H1 (cell line): ENCODE data around the gene CACUL1. TPM values are rescaled to one million over a fixed set of nuclear protein-coding genes. Genes with fewer than 3 reads are reported as not detected.
"Not testable (repeated sequence)": the region's sequence is repeated elsewhere in the genome, so short reads cannot be mapped to it uniquely, and the experiment has no call there.

ENCODE experiments used
- CTCF ChIA-PET: fragments of 300-600 bp; sonication (Branson Sonifier 250); formaldehyde crosslinking; loops from one replicate; lab custom pipeline; 2021; ENCODE audit not compliant: partially characterized antibody; lab: Charles Lee
- POLR2A ChIA-PET: fragments of 300-600 bp; sonication (Branson Sonifier 250); formaldehyde crosslinking; loops from one replicate; lab custom pipeline; 2021; ENCODE audit warnings: inconsistent platforms; ENCODE audit not compliant: partially characterized antibody; lab: Charles Lee
- DNase-seq, 2 experiments: peaks; one replicate each; pipeline versions ENCODE4 v3.0.0 to v3.0.0-alpha.2; 2010 to 2022; ENCODE audit warnings: low spot score in 2 of 2, low read depth in 1 of 2, mixed read lengths in 1 of 2
- FAIRE-seq: peaks from 2 replicates; lab custom pipeline; 2011; peaks lifted over from hg19 to GRCh38; lab: Jason Lieb, UNC
- H2AFZ ChIP-seq: 2 replicates; pipeline ENCODE4 v1.8.1; 2012; ENCODE audit warnings: low read length, inconsistent platforms
- H2AK5ac ChIP-seq: 2 replicates; pipeline ENCODE4 v1.6.1; 2013; ENCODE audit warnings: low read depth, low read length
- H2BK120ac ChIP-seq: replicated peaks from 2 replicates; pipeline ENCODE3; 2013; ENCODE audit warnings: low read depth, low read length, inconsistent platforms
- H2BK12ac ChIP-seq: 2 replicates; pipeline ENCODE4 v1.6.1; 2013; ENCODE audit warnings: low read depth, low read length
- H2BK15ac ChIP-seq: 2 replicates; pipeline ENCODE4 v1.6.1; 2013; ENCODE audit warnings: low read length
- H2BK20ac ChIP-seq: 2 replicates; pipeline ENCODE4 v1.6.1; 2013; ENCODE audit warnings: low read length
- H2BK5ac ChIP-seq: 2 replicates; pipeline ENCODE4 v1.6.1; 2013; ENCODE audit warnings: low read depth, low read length
- H3K14ac ChIP-seq: 2 replicates; pipeline ENCODE4 v1.6.1; 2013; ENCODE audit warnings: inconsistent platforms; ENCODE audit not compliant: insufficient read length
- H3K18ac ChIP-seq: 2 replicates; pipeline ENCODE4 v1.6.1; 2013; ENCODE audit warnings: low read length; ENCODE audit errors: extremely low read depth
- H3K23ac ChIP-seq: 2 replicates; pipeline ENCODE4 v1.6.1; 2013; ENCODE audit warnings: inconsistent platforms; ENCODE audit not compliant: insufficient read length
- H3K23me2 ChIP-seq: 2 replicates; pipeline ENCODE4 v1.6.1; 2013; ENCODE audit warnings: low read depth, low read length
- H3K27ac ChIP-seq: 2 replicates; pipeline ENCODE4 v1.6.1; 2011; ENCODE audit warnings: low read depth, low read length, inconsistent platforms
- H3K27me3 ChIP-seq, 4 experiments: replicated peaks in 1 of 4; 1 replicate in 1 of 4; 2 replicates in 3 of 4; pipeline versions ENCODE4 v1.6.1 to v1.8.1; 2011 to 2013; ENCODE audit warnings: low read length in 3 of 4, mild to moderate bottlenecking in 3 of 4, inconsistent platforms in 2 of 4, mixed read lengths in 2 of 4, moderate library complexity in 1 of 4; ENCODE audit not compliant: control insufficient read depth in 3 of 4, insufficient read depth in 3 of 4; ENCODE audit errors: extremely low read depth in 1 of 4
- H3K36me3 ChIP-seq, 4 experiments: 2 replicates each; pipeline versions ENCODE4 v1.6.1 to v1.8.1; 2011 to 2013; ENCODE audit warnings: mild to moderate bottlenecking in 4 of 4, low read length in 3 of 4, moderate library complexity in 2 of 4, control low read depth in 1 of 4, inconsistent platforms in 1 of 4; ENCODE audit not compliant: insufficient read depth in 4 of 4, control insufficient read depth in 2 of 4
- H3K4ac ChIP-seq: replicated peaks from 2 replicates; pipeline ENCODE3; 2013; ENCODE audit warnings: low read length, low read depth, mixed read lengths, inconsistent platforms; ENCODE audit not compliant: insufficient read length
- H3K4me1 ChIP-seq, 4 experiments: replicated peaks in 1 of 4; 1 replicate in 1 of 4; 2 replicates in 3 of 4; pipeline versions ENCODE4 v1.6.1 to v1.8.1; 2011 to 2013; ENCODE audit warnings: low read length in 3 of 4, inconsistent platforms in 2 of 4, mixed read lengths in 1 of 4; ENCODE audit not compliant: insufficient read depth in 4 of 4, control insufficient read depth in 3 of 4
- H3K4me2 ChIP-seq, 2 experiments: 2 replicates each; pipeline versions ENCODE4 v1.6.1 to v1.8.1; 2011 to 2013; ENCODE audit warnings: low read depth in 2 of 2, low read length in 2 of 2, control low read depth in 1 of 2, inconsistent platforms in 1 of 2, mild to moderate bottlenecking in 1 of 2; ENCODE audit not compliant: insufficient read depth in 1 of 2
- H3K4me3 ChIP-seq, 4 experiments: fragments of 200-600, 300-600 bp in 1 of 4; sonication (generic), shearing (Covaris generic), sonication (Bioruptor Twin) in 1 of 4; 2 replicates each; pipeline versions ENCODE4 v1.5.1 to v1.8.1; 2011 to 2016; ENCODE audit warnings: low read length in 4 of 4, low read depth in 3 of 4, control low read depth in 2 of 4, inconsistent platforms in 2 of 4, mild to moderate bottlenecking in 2 of 4, mixed read lengths in 1 of 4, moderate library complexity in 1 of 4; ENCODE audit not compliant: insufficient read depth in 2 of 4; ENCODE audit errors: extremely low read depth in 1 of 4
- H3K56ac ChIP-seq: replicated peaks from 2 replicates; pipeline ENCODE3; 2013; ENCODE audit warnings: low read depth, mild to moderate bottlenecking, mixed read lengths, low read length, inconsistent platforms; ENCODE audit not compliant: insufficient read length
- H3K79me1 ChIP-seq: 2 replicates; pipeline ENCODE4 v1.6.1; 2013; ENCODE audit warnings: low read depth, low read length, control low read depth
- H3K79me2 ChIP-seq, 2 experiments: 2 replicates each; pipeline versions ENCODE4 v1.6.1 to v1.8.1; 2012 to 2013; ENCODE audit warnings: low read length in 2 of 2, mild to moderate bottlenecking in 2 of 2, inconsistent platforms in 1 of 2; ENCODE audit not compliant: insufficient read depth in 2 of 2, control insufficient read depth in 1 of 2
- H3K9ac ChIP-seq, 4 experiments: replicated peaks in 1 of 4; 1 replicate in 1 of 4; 2 replicates in 3 of 4; pipeline versions ENCODE4 v1.6.1 to v1.8.1; 2011 to 2013; ENCODE audit warnings: low read depth in 3 of 4, low read length in 3 of 4, control low read depth in 2 of 4, mild to moderate bottlenecking in 2 of 4, moderate library complexity in 2 of 4, inconsistent platforms in 1 of 4; ENCODE audit errors: extremely low read depth in 1 of 4
- H3K9me3 ChIP-seq, 2 experiments: 2 replicates each; pipeline versions ENCODE4 v1.6.1 to v1.8.1; 2012 to 2013; ENCODE audit warnings: mild to moderate bottlenecking in 2 of 2, moderate library complexity in 2 of 2, control low read depth in 1 of 2, inconsistent platforms in 1 of 2, low read depth in 1 of 2, low read length in 1 of 2, mixed read lengths in 1 of 2; ENCODE audit not compliant: insufficient read depth in 2 of 2
- H4K20me1 ChIP-seq, 2 experiments: replicated peaks in 1 of 2; 2 replicates each; pipeline versions ENCODE3 to v1.8.1; 2011 to 2013; ENCODE audit warnings: inconsistent platforms in 2 of 2, low read length in 2 of 2, mild to moderate bottlenecking in 1 of 2; ENCODE audit not compliant: insufficient read depth in 2 of 2, control insufficient read depth in 1 of 2
- H4K5ac ChIP-seq: 2 replicates; pipeline ENCODE4 v1.6.1; 2013; ENCODE audit warnings: low read length, low read depth, mixed read lengths, inconsistent platforms; ENCODE audit not compliant: insufficient read length
- H4K8ac ChIP-seq: 2 replicates; pipeline ENCODE4 v1.8.0; 2013; ENCODE audit warnings: mild to moderate bottlenecking, moderate library complexity, low read length, inconsistent platforms; ENCODE audit not compliant: insufficient read depth; ENCODE audit errors: extremely low read depth
- H4K91ac ChIP-seq: replicated peaks from 2 replicates; pipeline ENCODE3; 2013; ENCODE audit warnings: low read length, mixed read lengths, inconsistent platforms; ENCODE audit not compliant: insufficient read length
- WGBS, 2 experiments: shearing (Covaris generic) in 1 of 2; methylation state at CpG; one replicate each; pipeline versions ENCODE4 v1.1.6 to v1.1.7; 2013 to 2015; ENCODE audit warnings: low lambda C conversion rate in 2 of 2, mixed read lengths in 2 of 2, inconsistent platforms in 1 of 2, low coverage in 1 of 2, missing lambda C conversion rate in 1 of 2; ENCODE audit not compliant: insufficient replicate concordance in 2 of 2, insufficient coverage in 1 of 2, insufficient read length in 1 of 2; ENCODE audit errors: extremely low coverage in 1 of 2, missing lambda C conversion rate in 1 of 2; 5-methylcytosine and 5-hydroxymethylcytosine counted together
- polyA plus RNA-seq, 7 experiments: library from polyadenylated mRNA; depleted of rRNA in 3 of 7; stranded (reverse) in 5 of 7; unstranded in 2 of 7; fragments of >200 nt in 5 of 7; fragments of 200-250 nt in 2 of 7; gene quantifications; 1 replicate in 5 of 7; 2 replicates in 1 of 7; 4 replicates in 1 of 7; pipeline versions ENCODE4 v1.2.1 to v1.2.3, GENCODE V29; 2011 to 2013; ENCODE audit warnings: missing spikeins in 2 of 7, mixed read lengths in 2 of 7
- total RNA-seq: library from RNA; stranded (reverse); fragmentation: NEBNext Ultra II Directional; extraction: Animal tissue kit (Norgen Biotek cat#: 25700); gene quantifications from 2 replicates; pipeline ENCODE4 v1.2.1, GENCODE V29; 2021

CACUL1 gene
- total and polyA plus RNA-seq, 2 of the 8 experiments (the other 6 are each of a cell fraction or from before 2014, with no cell fraction given), result 6.5 to 34.2 TPM

GRCh38 chr10:118744346-118744918, 10.3 kb downstream of the CACUL1 start:
- H3K4me2 ChIP-seq, H3K79me1 ChIP-seq, DNase-seq, H4K8ac ChIP-seq, H4K5ac ChIP-seq, H2BK15ac ChIP-seq, H3K9me3 ChIP-seq, H3K4me1 ChIP-seq, H3K23me2 ChIP-seq, FAIRE-seq, H2BK5ac ChIP-seq, H3K14ac ChIP-seq, H2BK120ac ChIP-seq, H2BK12ac ChIP-seq, H3K4ac ChIP-seq, H2AFZ ChIP-seq, H4K91ac ChIP-seq, H2BK20ac ChIP-seq, H3K4me3 ChIP-seq, H3K56ac ChIP-seq, H3K9ac ChIP-seq, H3K27ac ChIP-seq, H3K23ac ChIP-seq, H3K18ac ChIP-seq, H3K36me3 ChIP-seq, H2AK5ac ChIP-seq, H3K27me3 ChIP-seq: not testable (repeated sequence)
- H4K20me1 ChIP-seq, result peaks cover 13 to 21% of the 10 kb centered on the region in 2 experiments
- H3K79me2 ChIP-seq, result peaks cover 27 to 97% of the 10 kb centered on the region in 2 experiments
- POLR2A ChIA-PET, result interaction anchor here (3.0 kb wide), 1 partner anchor 10 kb away, joined by 11 read pairs; the partner anchor contains the start of gene CACUL1
- 93% methylated on average over 9 of the region's 9 CpGs; no CpG with 5 or more reads in 1 of the 2 experiments for WGBS, 2 experiments
- CTCF ChIA-PET, result interaction anchor here (2.1 kb wide), 1 partner anchor 10 kb away, joined by 7 read pairs; no protein-coding TSS in a partner anchor
